HepG2 (cell line): ENCODE results near the gene STAT5A. TPM values are rescaled to one million over a fixed set of nuclear protein-coding genes. Genes with fewer than 3 reads are reported as not detected.

Experiments used
- ASH2L ChIP-seq: fragments of 300-600, 200-600 bp; sonication (generic); IDR thresholded peaks from 2 replicates; pipeline ENCODE4 v1.7.0; 2017; ENCODE audit warnings: low read depth, mild to moderate bottlenecking, moderate library complexity, mixed read lengths, low read length; ENCODE audit not compliant: insufficient read length
- DPF2 ChIP-seq: sonication (generic); formaldehyde crosslinking; IDR thresholded peaks from 2 replicates; pipeline ENCODE4 v1.4.0; 2020; ENCODE audit warnings: mild to moderate bottlenecking, low read depth, missing genetic modification reagents, borderline replicate concordance
- FOXA1 ChIP-seq, 2 experiments: fragments of 450-650 bp in 1 of 2; sonication (generic) in 1 of 2; formaldehyde crosslinking in 1 of 2; IDR thresholded peaks; 2 replicates each; pipeline versions ENCODE4 v1.4.0 to v1.6.1; 2016 to 2020; ENCODE audit warnings: missing genetic modification reagents in 1 of 2
- JUND ChIP-seq: sonication (generic); formaldehyde crosslinking; IDR thresholded peaks from 2 replicates; pipeline ENCODE4 v1.8.0; 2022; ENCODE audit warnings: mild to moderate bottlenecking, missing genetic modification reagents
- NRL ChIP-seq: sonication (generic); formaldehyde crosslinking; IDR thresholded peaks from 2 replicates; pipeline ENCODE4 v1.5.0; 2020; ENCODE audit warnings: missing genetic modification reagents, mild to moderate bottlenecking, moderate library complexity, borderline replicate concordance
- POLR2AphosphoS2 ChIP-seq: IDR thresholded peaks from 2 replicates; pipeline ENCODE4 v1.6.1; 2011; ENCODE audit warnings: low read depth, low read length, improper control_type of control experiment
- RFX1 ChIP-seq: fragments of 450-650 bp; IDR thresholded peaks from 2 replicates; pipeline ENCODE4 v1.6.1; 2017
- SSRP1 ChIP-seq: IDR thresholded peaks from 2 replicates; pipeline ENCODE4 v1.6.1; 2016; ENCODE audit warnings: control low read depth
- SUZ12 ChIP-seq: fragments of 150-350 bp; IDR thresholded peaks from 2 replicates; pipeline ENCODE4 v1.6.1; 2014; ENCODE audit warnings: low read depth, low read length
- ZBTB38 ChIP-seq: sonication (generic); formaldehyde crosslinking; IDR thresholded peaks from 2 replicates; pipeline ENCODE4 v1.5.1; 2020; ENCODE audit warnings: mild to moderate bottlenecking, missing genetic modification reagents
- ZNF260 ChIP-seq: sonication (generic); formaldehyde crosslinking; IDR thresholded peaks from 2 replicates; pipeline ENCODE4 v1.4.0; 2020; ENCODE audit warnings: missing genetic modification reagents, low read depth, mild to moderate bottlenecking, borderline replicate concordance
- ZNF468 ChIP-seq: sonication (generic); formaldehyde crosslinking; IDR thresholded peaks from 2 replicates; pipeline ENCODE4 v1.8.0; 2022; ENCODE audit warnings: mild to moderate bottlenecking, moderate library complexity, missing genetic modification reagents
- ZNF552 ChIP-seq: sonication (generic); formaldehyde crosslinking; IDR thresholded peaks from 2 replicates; pipeline ENCODE4 v1.9.0; 2022; ENCODE audit warnings: missing genetic modification reagents, mild to moderate bottlenecking, borderline replicate concordance
- ZNF720 ChIP-seq: sonication (generic); formaldehyde crosslinking; IDR thresholded peaks from 2 replicates; pipeline ENCODE4 v1.4.0; 2020; ENCODE audit warnings: missing genetic modification reagents
- ZNF850 ChIP-seq: sonication (generic); formaldehyde crosslinking; conservative IDR thresholded peaks from 2 replicates; pipeline ENCODE4 v1.9.0; 2021; ENCODE audit warnings: mild to moderate bottlenecking, missing genetic modification reagents
- polyA plus RNA-seq, 8 experiments: library from polyadenylated mRNA; depleted of rRNA in 3 of 8; stranded (reverse) in 7 of 8; unstranded in 1 of 8; fragments of >200 nt; fragmentation: Illumina TruSeq in 4 of 8; extraction: Trizol in 4 of 8; gene quantifications; 2 replicates each; pipeline versions ENCODE4 v1.2.1 to v1.2.3, GENCODE V29; 2011 to 2016; ENCODE audit warnings: low read depth in 4 of 8, missing spikeins in 1 of 8, mixed read lengths in 1 of 8; ENCODE audit not compliant: insufficient read depth in 1 of 8
- total RNA-seq, 5 experiments: library from RNA; depleted of rRNA; stranded (reverse); fragments of >200 nt; fragmentation: Illumina TruSeq; extraction: Trizol; gene quantifications; 2 replicates each; pipeline ENCODE4 v1.2.3, GENCODE V29; 2016; ENCODE audit warnings: low read depth in 1 of 5
- TF ChIP-seq, protein P1 (sequence below): sonication (generic); formaldehyde crosslinking; conservative IDR thresholded peaks from 2 replicates; pipeline ENCODE4 v1.5.0; 2020; ENCODE audit warnings: missing genetic modification reagents
- TF ChIP-seq, protein P2 (sequence below): sonication (generic); formaldehyde crosslinking; IDR thresholded peaks from 2 replicates; pipeline ENCODE4 v1.4.0; 2020; ENCODE audit warnings: missing genetic modification reagents, borderline replicate concordance
- TF ChIP-seq, protein P3 (sequence below): sonication (generic); formaldehyde crosslinking; IDR thresholded peaks from 2 replicates; pipeline ENCODE4 v1.5.0; 2020; ENCODE audit warnings: mild to moderate bottlenecking, missing genetic modification reagents
- TF ChIP-seq, protein P4 (sequence below): sonication (generic); formaldehyde crosslinking; IDR thresholded peaks from 2 replicates; pipeline ENCODE4 v1.4.0; 2020; ENCODE audit warnings: missing genetic modification reagents, mild to moderate bottlenecking, borderline replicate concordance

STAT5A gene
- total and polyA plus RNA-seq, 2 of the 13 experiments (the other 11 are each of a cell fraction or from before 2014, with no cell fraction given), result 1.4 to 4.1 TPM

DNA sequence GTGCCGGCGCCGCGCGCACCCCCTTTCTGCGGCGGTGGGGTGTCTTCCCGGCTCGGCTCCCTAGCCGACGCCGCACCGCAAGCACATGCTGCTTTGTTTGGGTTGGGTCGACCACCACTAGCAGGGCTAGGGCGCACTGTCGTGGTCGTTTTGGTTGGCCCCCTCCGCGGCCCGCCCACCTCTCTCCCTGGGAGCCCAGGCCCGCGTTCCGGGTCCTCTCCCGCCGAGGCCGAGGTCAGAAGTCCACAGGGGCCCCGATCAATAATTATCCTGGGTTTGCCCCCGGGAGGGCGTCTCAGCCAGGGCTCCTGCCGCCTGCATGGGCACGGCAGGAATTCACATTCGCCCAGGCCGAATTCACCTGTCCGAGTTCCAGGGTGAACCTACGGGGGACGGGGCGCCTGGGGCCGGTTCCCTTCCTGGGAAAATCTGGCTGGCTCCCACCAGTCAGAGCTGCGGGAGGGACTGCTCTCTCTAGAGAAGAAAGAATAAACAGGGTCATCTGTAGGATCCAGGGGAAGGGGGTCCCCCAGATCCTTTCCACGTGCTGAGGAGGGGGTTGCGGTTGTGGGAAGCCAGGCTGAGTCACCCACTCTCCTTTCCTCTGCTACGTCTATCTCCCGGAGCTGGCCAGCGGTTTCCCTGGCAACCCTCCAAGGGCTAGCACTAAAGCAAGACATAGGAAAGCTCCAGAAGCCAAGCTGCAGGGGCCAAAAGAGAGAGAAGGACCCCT lies 11.5 kb upstream of the STAT5A start (continued):
- TF ChIP-seq SUZ12, result no peak
- TF ChIP-seq, protein P1, sequence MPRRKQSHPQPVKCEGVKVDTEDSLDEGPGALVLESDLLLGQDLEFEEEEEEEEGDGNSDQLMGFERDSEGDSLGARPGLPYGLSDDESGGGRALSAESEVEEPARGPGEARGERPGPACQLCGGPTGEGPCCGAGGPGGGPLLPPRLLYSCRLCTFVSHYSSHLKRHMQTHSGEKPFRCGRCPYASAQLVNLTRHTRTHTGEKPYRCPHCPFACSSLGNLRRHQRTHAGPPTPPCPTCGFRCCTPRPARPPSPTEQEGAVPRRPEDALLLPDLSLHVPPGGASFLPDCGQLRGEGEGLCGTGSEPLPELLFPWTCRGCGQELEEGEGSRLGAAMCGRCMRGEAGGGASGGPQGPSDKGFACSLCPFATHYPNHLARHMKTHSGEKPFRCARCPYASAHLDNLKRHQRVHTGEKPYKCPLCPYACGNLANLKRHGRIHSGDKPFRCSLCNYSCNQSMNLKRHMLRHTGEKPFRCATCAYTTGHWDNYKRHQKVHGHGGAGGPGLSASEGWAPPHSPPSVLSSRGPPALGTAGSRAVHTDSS (CRISPR knock-in tag), result no peak
- TF ChIP-seq JUND (CRISPR knock-in tag), result no peak
- TF ChIP-seq ZBTB38 (CRISPR knock-in tag), result peak; percentile 75; the same call in 1 of the 2 replicates
- TF ChIP-seq, protein P2, sequence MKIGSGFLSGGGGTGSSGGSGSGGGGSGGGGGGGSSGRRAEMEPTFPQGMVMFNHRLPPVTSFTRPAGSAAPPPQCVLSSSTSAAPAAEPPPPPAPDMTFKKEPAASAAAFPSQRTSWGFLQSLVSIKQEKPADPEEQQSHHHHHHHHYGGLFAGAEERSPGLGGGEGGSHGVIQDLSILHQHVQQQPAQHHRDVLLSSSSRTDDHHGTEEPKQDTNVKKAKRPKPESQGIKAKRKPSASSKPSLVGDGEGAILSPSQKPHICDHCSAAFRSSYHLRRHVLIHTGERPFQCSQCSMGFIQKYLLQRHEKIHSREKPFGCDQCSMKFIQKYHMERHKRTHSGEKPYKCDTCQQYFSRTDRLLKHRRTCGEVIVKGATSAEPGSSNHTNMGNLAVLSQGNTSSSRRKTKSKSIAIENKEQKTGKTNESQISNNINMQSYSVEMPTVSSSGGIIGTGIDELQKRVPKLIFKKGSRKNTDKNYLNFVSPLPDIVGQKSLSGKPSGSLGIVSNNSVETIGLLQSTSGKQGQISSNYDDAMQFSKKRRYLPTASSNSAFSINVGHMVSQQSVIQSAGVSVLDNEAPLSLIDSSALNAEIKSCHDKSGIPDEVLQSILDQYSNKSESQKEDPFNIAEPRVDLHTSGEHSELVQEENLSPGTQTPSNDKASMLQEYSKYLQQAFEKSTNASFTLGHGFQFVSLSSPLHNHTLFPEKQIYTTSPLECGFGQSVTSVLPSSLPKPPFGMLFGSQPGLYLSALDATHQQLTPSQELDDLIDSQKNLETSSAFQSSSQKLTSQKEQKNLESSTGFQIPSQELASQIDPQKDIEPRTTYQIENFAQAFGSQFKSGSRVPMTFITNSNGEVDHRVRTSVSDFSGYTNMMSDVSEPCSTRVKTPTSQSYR (CRISPR knock-in tag), result no peak
- TF ChIP-seq ZNF720, result no peak
- peak; percentile 92 for TF ChIP-seq NRL (CRISPR knock-in tag)
- TF ChIP-seq ZNF468 (CRISPR knock-in tag), result 0 out of 2 replicates have a peak, but pooled peaks have one; percentile 65
- TF ChIP-seq, protein P3, sequence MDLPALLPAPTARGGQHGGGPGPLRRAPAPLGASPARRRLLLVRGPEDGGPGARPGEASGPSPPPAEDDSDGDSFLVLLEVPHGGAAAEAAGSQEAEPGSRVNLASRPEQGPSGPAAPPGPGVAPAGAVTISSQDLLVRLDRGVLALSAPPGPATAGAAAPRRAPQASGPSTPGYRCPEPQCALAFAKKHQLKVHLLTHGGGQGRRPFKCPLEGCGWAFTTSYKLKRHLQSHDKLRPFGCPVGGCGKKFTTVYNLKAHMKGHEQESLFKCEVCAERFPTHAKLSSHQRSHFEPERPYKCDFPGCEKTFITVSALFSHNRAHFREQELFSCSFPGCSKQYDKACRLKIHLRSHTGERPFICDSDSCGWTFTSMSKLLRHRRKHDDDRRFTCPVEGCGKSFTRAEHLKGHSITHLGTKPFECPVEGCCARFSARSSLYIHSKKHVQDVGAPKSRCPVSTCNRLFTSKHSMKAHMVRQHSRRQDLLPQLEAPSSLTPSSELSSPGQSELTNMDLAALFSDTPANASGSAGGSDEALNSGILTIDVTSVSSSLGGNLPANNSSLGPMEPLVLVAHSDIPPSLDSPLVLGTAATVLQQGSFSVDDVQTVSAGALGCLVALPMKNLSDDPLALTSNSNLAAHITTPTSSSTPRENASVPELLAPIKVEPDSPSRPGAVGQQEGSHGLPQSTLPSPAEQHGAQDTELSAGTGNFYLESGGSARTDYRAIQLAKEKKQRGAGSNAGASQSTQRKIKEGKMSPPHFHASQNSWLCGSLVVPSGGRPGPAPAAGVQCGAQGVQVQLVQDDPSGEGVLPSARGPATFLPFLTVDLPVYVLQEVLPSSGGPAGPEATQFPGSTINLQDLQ (CRISPR knock-in tag), result no peak; the same call in 1 of the 2 replicates
- TF ChIP-seq POLR2AphosphoS2, result no peak
- TF ChIP-seq ZNF850 (CRISPR knock-in tag), result no peak
- TF ChIP-seq RFX1, result peak; percentile 44; the same call in 1 of the 2 replicates
- TF ChIP-seq, protein P4, sequence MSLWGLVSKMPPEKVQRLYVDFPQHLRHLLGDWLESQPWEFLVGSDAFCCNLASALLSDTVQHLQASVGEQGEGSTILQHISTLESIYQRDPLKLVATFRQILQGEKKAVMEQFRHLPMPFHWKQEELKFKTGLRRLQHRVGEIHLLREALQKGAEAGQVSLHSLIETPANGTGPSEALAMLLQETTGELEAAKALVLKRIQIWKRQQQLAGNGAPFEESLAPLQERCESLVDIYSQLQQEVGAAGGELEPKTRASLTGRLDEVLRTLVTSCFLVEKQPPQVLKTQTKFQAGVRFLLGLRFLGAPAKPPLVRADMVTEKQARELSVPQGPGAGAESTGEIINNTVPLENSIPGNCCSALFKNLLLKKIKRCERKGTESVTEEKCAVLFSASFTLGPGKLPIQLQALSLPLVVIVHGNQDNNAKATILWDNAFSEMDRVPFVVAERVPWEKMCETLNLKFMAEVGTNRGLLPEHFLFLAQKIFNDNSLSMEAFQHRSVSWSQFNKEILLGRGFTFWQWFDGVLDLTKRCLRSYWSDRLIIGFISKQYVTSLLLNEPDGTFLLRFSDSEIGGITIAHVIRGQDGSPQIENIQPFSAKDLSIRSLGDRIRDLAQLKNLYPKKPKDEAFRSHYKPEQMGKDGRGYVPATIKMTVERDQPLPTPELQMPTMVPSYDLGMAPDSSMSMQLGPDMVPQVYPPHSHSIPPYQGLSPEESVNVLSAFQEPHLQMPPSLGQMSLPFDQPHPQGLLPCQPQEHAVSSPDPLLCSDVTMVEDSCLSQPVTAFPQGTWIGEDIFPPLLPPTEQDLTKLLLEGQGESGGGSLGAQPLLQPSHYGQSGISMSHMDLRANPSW, result no peak; the same call in 1 of the 2 replicates
- no peak for TF ChIP-seq ZNF552 (CRISPR knock-in tag)
- no peak for TF ChIP-seq SSRP1 (CRISPR knock-in tag)
- TF ChIP-seq FOXA1 (IDR thresholded peaks at IDR 0.05), result no peak
- no peak for TF ChIP-seq FOXA1 (CRISPR knock-in tag; IDR thresholded peaks at IDR 0.05)
- no peak for TF ChIP-seq ZNF260 (CRISPR knock-in tag)
- peak; percentile 94 for TF ChIP-seq ASH2L
- peak; percentile 81; the same call in 1 of the 2 replicates for TF ChIP-seq DPF2
